ENCODE data around the gene SMG6.

SMG6 gene

DNA sequence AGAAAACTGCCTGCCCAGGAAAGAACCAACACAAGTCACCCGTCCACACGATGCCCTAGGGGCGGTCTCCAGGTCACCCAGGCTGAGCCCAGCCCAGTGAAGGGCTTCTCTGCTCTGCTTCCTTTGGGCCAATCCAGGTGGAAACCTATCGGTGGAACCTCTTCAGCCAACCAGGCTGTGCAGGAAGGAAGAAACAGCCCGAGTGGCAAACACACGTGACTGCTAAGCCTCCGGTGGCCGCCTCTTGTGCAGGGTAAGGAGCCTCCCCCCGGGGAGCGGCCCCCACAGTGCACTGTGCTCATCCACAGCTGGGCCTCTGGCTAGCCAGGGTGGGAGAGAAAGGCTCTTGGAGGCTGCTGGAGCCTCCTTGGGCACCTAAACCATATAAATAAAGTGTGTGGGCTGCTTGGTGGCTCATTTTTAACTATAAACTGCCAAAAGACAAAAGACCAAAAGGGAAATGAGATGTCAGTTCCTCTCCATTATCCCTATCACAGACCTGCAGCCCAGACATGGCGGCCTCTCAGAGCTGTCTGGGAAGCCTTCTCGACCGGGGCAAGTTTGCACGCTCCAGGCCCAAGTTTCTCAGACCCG, 280.8 kb downstream of the SMG6 start:
- no peak for TF ChIP-seq CTCF (IDR thresholded peaks at IDR 0.05)

- TF ChIP-seq CTCF (IDR thresholded peaks at IDR 0.05) = no peak
Observed at GRCh38 chr17:2020721-2021120, 282.9 kb downstream of the SMG6 start.

GRCh38 chr17:2019723-2020122, 283.9 kb downstream of the SMG6 start:
- no peak for TF ChIP-seq CTCF (IDR thresholded peaks at IDR 0.05)

DNA sequence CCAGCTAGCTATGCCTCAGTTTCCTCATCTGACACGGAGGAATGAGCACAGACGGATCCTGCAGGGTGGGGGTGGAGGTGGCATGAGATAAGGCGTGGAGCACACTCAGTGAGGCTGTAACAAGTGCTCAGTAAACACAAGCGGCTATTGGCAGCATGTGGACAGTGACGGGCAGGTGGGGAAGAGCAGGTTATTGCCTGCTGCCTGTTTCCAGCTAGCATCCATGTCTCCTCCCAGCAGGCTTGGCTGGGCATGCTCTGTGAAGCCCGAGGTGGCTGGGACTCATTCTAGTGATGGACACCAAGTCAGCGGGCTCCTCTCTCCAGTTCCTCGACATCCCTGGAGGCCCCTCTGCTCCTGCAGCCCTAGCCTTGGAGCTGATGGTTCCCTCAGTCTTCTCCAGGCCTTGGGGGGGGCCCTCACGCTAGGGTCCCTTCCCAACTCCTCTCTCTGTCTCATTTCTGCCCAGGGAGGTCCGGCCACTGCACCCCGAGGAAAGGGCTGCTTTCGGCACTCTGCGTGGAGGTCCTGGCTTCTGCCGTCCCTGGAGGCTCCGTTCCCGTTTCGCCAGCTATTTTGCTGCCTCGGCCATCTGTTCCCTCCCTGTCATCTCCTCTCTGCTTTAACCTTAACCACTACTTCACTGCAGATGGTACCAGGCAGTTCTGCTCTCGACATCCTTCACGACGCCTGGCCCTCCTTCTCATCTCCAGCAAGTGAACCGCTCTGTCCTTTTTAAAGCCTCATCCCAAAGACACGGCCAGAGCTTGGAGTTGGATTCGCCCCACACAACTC, 284.7 kb downstream of the SMG6 start:
- no peak for TF ChIP-seq CTCF (IDR thresholded peaks at IDR 0.05)

GRCh38 chr17:2017274-2017941, 286.2 kb downstream of the SMG6 start:
- TF ChIP-seq CTCF (IDR thresholded peaks at IDR 0.05) = no peak

DNA sequence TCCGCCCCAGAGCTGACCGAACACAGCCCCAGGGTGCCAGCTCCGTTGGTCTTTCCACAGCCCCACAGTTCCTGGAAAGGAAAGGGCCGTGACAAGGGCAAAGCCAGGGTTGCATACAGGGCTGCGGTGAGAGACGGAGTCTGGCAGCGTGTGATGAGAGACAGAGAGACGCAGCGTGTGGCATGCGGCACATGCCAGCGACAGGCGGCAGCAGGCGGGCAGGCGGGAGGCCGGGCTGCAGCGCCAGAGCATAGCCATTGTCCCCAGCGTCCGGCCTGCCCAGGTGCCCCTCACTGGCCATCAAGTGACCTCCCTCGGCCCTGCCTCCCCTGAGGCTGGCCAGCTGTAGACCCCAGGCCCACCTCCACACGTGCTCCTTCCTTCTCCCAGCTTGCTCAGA, 287.1 kb downstream of the SMG6 start:
- TF ChIP-seq CTCF (IDR thresholded peaks at IDR 0.05) = no peak

DNA sequence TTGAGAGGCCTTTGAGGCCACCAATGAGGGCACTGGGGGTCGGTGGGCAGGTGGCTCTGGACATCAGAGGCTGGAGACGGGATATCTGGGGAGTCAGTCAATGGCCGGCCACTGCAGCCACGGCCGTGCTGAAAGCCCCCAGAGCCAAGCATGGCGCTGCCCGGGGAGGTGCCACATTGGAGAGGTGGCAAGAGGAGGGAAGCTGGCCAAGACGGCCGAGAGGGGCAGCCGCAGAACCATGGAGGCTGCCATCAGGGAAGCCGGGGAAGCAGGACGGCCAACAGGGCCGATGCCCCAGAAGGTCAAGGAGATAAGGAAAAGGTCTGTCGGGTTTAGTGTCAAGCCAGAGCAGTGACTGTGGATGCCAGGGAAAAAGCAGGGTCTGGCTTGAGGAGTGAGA, 288.3 kb downstream of the SMG6 start:
- no peak for TF ChIP-seq CTCF (IDR thresholded peaks at IDR 0.05)
